GM19328 (cell line): ENCODE results near the gene SLC26A9.

ENCODE experiments used
- ATAC-seq: cut with Tn5 transposase; IDR thresholded peaks from one replicate; pipeline ENCODE4 v1.9.1; 2021; ENCODE audit warnings: mild to moderate bottlenecking, moderate library complexity; ENCODE audit not compliant: unreplicated experiment

SLC26A9 gene

DNA sequence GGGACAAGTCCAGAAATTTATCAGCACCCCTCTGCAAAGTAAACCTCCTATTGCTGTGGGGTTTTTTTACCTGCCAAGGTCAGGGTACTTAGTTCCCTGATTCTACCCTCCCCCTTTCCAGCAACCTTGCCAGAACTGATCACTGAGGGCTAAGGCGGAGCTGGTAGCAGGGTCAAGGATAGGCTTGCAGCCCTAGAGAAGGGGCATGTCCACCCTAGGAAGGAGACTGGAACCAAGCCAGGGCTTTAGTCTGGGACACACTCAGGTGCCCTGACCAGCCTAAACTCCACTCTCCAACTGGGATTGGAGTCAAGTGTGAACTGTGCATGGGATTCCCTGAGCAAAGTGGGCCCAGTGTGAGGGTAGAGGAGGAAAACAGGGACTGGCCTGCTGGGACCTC is 6.5 kb upstream of the SLC26A9 start:
- no peak for ATAC-seq

GRCh38 chr1:205948886-205949285 is 5.6 kb upstream of the SLC26A9 start:
- ATAC-seq, result no peak

DNA sequence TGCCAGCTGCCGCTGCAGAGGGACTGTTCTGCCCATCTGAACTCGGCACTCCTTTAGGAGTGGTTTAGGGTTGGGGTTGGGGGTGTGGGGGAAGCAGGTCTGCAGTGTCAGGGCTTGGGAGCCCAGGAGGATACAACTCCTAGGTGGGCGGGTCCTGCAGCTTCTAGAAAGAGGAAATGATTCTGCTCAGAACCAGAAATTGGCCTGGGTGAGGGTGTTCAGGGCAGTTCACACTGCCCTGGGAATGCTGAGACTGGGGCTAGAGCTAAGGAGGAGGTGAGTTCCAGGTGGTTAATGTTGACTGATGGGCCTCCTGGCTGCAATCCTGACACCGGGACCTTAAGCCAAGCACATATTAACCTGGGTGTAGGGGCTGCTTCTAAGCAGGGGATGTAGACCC is 4.8 kb upstream of the SLC26A9 start:
- ATAC-seq, result no peak

DNA sequence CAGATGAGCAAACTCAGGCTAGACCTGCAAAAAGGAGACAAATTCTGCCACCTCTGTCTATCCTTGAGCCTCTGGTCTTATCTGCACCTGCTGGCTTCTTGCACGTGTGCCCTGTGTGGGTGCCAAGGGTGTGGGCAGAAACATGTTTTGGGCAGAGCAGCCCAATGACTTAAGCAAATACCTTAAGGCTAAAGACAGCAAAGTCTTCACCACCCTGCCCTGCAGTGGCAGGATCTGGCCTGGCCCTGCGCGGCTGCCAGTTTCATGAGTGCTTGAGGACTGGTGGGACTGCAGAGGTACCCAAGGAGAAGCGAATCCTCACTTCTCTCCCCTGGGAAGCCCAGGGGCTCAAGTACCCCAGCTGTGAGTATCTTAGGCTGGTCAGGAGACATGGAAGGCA is 3.8 kb upstream of the SLC26A9 start:
- ATAC-seq, result no peak

DNA sequence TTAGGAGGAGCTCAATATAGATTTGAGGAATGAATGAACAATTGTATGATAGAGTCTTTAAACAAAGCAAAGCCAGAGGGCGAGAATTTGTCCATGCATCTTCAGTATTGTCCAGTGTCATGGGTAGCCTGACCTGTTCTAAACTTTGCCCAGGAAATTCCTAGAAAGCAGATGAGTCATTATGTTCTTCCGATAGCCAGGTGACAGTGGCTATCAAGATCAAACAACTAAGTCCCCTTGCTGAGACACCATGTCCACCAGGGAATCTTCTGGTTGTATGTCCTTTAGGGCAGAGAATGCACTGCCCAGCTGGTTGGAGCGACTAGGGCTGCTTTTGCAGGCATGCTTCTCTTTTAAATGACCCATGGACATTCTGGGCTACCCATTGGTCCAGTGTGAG is 1.8 kb upstream of the SLC26A9 start:
- ATAC-seq, result no peak

GRCh38 chr1:205944525-205944924 is 1.3 kb upstream of the SLC26A9 start:
- ATAC-seq, result no peak

DNA sequence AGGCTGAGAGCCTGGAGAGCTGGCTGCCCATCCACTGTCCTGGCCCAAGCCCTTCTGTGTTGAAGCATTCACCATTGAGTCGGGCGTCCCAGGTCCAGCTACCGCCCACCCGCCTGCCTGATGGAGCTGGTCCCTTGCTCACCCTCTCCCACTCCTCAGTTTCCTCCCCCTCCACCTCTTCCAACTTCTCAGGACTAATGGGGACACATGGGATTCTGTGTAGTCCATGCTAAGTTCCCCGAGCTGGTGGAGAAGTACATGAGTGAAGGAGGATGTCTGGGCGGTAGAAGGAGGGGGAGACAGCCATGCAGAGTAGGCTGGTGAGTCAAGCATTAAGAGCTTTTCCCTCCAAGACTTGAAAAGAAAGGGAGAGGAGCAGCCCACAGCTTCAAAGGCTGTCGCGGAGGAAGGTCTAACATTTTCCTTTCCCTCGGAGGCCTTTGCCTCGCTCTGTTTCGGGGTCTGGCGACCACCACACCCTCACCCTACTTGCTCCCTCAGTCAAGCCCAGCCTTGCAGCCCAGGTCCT is 561 bp downstream of the SLC26A9 start:
- no peak for ATAC-seq

- ATAC-seq, result no peak
Observed at GRCh38 chr1:205940710-205941109, 2.5 kb downstream of the SLC26A9 start.

DNA sequence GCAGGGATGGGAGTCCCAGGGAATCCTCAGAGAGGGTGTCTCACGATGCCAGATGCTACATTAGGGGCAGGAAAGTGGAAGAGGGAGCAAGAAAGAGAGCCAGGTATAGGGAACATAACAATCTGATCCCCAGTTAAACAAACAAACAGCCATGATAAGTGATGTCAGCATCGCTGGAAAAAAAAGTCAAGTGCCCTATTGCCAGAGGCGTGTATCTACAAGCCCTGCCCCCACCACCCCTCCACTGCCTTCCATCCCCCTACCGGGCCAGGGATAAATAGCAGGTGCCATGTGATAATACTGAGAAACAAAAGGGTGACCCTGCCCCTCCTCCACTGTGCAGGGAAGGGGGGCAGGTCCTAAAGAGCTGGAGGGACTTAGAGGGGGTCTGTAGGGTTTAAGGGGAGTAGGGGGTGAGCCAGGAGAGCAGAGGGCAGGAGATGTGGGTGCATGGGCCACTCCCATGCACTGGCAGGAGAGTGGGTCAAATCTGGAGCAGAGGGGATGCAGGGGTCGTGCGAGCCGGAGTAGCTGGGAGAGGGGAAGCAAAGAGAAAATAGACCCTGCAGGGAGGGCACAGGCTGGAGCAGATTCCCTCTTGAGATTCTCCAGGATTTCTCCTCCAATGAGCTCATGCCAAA is 3.4 kb downstream of the SLC26A9 start:
- no peak for ATAC-seq

DNA sequence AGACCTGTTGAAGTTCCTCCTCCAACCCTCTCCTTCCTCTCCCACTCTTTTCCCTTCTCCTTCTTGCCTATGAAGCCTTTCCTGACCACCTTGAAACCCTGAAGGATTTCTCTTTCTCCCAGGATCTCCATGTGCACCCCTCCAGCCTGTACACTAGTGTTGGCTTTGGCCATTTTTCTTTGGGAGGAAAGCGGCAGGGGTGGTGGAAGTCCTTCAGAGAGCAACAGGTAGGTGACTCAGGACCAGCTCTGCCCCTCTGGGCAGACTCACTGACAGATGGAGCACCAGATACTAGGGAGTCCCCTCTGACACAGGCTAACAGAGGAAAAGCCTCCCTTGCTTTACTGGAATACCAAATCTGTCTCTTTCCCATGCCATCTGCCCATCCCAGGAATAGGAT is 4.6 kb downstream of the SLC26A9 start:
- no peak for ATAC-seq

- no peak for ATAC-seq
Observed at GRCh38 chr1:205936846-205937586, 6.2 kb downstream of the SLC26A9 start.

DNA sequence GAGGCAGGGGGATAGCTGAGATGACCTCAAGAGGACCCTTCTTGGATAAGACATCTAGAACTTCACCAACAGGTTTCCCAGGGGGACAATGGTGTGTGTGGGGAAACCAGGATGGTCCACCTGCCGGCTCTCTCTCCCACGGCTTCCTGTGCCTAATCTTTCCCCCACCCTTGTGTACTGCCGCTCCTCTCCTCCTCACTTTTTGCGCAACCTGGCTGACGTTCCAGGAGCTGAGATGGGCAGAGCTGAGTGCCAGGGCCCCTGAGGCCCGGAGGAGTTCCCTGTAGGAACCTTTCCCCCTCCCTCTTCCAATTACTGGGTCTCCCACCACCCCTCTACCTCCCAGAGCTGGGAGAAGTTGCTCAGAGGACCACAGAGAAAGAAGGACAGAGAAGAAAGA is 6.9 kb downstream of the SLC26A9 start:
- no peak for ATAC-seq

DNA sequence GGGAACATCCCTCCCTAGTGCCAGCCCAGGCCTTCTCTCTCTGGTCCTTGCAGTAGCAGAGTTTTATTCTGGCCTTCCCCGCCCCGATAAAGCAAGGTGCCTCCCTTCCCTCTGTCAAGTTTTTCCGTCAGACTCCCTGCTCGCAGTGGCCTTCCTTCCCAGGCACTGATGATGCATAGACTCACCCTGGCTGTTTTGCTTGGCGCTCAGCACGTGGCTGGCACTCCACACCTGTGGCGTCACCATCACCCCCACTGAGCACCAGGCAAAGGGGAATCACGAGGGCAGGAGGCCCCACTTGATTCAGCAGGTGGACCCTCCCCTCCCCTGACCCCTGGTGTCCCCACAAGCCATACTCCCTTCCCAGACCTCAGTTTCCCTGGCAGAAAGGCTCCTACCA is 7.4 kb downstream of the SLC26A9 start:
- no peak for ATAC-seq

DNA sequence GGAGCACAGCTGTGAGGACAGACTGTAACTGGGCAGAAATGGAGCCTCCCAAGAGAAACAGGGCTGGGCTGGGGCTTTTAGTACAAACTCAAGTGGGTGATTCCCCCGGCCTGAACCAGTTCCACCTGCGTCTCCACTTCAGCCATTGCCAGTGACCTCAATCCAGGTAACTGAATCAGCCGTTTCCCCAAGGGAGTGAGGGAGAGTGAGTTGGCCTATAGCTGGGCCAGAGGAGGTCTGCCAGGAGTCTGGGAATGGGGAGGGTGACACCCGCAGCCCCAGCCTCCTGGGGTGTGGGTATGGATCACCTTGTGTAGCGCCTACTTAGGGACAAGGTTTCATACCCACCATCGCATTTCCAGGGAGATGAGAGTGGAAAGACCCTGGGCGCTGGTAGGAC is 8.5 kb downstream of the SLC26A9 start:
- ATAC-seq, result no peak

- ATAC-seq, result no peak
Observed at GRCh38 chr1:205933671-205934618, 9.3 kb downstream of the SLC26A9 start.

DNA sequence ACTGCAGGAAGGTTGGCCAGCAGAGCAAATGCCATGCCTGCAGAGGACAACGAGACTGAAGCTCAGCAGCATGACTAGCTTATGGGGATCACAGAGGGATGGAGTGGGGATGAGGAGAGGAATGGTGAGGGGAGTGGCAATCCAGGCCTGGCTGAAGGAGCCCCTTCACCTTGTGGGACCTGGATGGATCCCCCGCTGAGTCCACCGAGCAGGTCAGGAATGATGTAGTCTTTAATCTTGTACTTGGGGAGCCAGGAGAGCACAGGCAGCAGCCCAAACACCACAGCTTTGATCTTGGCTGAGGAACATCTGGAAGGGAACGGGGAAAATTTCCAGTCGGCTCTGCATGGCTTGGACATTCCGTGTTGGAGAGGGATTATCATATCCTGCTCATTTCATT is 10.5 kb downstream of the SLC26A9 start:
- no peak for ATAC-seq

DNA sequence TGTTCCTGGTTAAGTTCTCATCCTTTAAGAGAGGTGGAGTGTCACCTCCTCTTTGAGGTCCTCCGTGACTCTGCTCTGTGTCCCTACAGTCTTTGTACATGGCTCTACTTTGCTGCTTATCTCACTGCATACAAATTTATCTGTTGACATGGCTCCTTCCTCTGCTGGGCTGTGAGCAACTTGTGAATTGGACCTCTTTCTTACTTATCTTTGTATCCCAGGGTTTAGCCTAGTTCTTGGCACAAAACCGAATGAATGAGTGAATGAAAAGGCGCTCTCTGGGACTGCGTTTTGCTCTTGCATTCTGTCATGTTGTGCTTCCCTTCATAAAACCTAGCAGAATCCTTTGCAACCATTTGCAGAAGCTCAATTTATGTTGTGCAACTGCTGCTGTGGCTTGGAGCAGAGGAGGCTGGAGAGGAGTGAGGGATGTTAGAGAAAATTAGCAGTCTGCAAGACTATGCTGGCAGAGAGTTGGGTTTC is 12.4 kb downstream of the SLC26A9 start:
- no peak for ATAC-seq

DNA sequence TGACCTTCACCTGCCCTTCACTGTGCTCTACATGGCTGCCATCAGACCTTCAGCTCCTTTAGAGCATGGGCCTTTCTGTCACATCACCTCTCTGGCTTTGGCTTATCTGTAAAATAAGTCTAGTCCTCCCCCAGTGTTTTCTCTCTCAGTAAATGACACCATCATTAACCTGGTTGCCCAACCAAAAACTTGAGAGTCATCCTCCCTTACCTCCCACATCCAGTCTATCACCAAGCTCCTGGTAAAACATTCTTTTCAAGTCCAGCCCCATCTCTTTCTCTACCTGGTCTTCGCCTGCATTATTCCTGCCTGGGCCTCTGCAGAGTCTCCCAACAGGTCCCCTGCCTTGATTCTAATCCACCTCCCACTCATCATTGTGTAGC is 13.1 kb downstream of the SLC26A9 start:
- no peak for ATAC-seq

- no peak for ATAC-seq
Observed at GRCh38 chr1:205929496-205930194, 13.6 kb downstream of the SLC26A9 start.

GRCh38 chr1:205928317-205928716 is 14.9 kb downstream of the SLC26A9 start:
- no peak for ATAC-seq

DNA sequence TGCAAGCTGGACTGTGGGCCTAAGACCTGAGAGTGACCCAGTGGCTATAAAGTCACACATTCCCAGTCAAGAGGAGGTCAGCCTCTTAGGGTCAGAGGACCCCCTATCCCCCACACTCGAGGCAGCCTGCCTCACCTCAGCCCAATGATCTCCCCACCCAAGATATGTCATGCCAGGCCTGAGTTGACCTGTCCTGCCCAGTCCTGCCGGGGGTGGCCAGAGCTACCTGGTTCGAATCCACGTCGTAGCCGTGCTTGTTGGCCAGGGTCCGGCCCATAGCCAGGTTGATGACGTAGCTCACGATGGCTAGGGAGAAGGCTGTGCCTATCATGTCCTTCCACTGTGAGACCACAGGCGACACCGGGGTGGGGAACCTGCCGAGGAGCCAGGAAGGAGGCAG is 15.6 kb downstream of the SLC26A9 start:
- no peak for ATAC-seq
